Measurements from ENCODE around the gene BIK.

BIK gene

DNA sequence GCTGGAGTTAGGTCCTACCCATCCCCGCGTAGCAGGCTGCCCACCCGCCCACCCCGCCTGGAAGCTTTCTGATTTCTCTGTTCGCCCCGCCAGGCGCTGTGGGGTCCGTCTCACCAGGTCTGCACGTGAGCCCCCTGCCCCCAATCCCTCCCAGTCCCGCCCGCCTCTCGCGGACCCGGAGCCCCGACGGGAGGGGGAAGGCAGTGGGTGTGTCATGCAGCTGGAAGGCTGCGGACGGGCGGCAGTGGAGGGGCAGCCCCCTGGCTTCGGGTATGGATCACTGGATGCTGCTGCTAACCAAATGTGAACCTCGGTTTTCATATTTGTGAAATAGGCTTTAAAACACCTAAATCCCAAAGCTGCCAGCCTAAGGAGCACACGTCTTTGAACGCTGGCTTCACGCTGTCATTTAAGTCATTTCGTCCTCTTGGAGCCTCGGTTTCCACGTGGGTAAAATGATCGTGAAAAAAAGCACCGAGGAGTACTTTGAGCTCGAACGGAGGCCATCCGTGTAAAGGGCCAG, 568 bp upstream of the BIK start:
- TF ChIP-seq POLR2AphosphoS5 (IDR thresholded peaks at IDR 0.05; ENCODE audit: low read depth, low read length): no peak
- no peak for TF ChIP-seq POLR2A (IDR thresholded peaks at IDR 0.05; ENCODE audit: low read depth, low read length)
- TF ChIP-seq TAF1 (IDR thresholded peaks at IDR 0.05; ENCODE audit: borderline replicate concordance, low read depth, low read length): no peak
- DNase-seq (ENCODE audit: insufficient read length) (no peak), FAIRE-seq (no peak)

DNA sequence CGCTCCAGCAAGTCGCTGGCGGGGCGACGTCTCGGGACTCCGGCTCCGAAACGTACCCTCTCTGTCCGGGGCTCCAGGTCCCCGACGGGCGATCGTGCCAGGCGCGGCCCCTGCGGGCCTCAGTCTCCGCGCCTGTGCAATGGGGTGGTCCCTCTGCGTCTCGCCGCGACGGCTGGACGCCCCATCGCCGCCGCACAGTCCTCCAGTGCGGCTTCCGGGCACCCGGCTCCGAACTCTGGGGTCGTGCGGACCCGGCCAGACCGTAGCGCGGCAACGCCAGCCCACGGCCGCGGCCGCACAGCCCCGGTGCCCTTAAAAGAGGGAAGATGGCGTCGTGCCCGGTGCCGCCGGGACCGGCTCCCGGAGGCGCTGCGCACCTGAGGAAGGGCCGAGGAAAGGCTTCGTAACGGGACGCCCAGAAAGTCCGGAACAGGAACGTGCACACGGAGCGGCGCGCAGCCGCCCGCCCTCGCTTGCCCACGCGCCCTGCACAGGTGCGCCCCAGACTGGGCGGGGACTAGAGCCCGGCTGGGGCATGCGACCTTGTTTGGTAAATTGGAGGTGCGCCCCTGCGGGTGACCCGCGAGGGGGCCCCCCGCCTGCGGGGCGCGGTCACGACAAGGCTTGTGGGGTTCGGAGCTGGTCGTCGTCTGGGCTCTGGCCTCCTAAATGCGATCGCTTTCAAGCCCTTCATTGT, 525 bp downstream of the BIK start:
- no peak for TF ChIP-seq POLR2AphosphoS5 (IDR thresholded peaks at IDR 0.05; ENCODE audit: low read depth, low read length)
- no peak for TF ChIP-seq POLR2A (IDR thresholded peaks at IDR 0.05; ENCODE audit: low read depth, low read length)
- TF ChIP-seq TAF1 (IDR thresholded peaks at IDR 0.05; ENCODE audit: borderline replicate concordance, low read depth, low read length): no peak
- FAIRE-seq (peak; percentile 69), DNase-seq (ENCODE audit: insufficient read length) (peak; percentile 52)

DNA sequence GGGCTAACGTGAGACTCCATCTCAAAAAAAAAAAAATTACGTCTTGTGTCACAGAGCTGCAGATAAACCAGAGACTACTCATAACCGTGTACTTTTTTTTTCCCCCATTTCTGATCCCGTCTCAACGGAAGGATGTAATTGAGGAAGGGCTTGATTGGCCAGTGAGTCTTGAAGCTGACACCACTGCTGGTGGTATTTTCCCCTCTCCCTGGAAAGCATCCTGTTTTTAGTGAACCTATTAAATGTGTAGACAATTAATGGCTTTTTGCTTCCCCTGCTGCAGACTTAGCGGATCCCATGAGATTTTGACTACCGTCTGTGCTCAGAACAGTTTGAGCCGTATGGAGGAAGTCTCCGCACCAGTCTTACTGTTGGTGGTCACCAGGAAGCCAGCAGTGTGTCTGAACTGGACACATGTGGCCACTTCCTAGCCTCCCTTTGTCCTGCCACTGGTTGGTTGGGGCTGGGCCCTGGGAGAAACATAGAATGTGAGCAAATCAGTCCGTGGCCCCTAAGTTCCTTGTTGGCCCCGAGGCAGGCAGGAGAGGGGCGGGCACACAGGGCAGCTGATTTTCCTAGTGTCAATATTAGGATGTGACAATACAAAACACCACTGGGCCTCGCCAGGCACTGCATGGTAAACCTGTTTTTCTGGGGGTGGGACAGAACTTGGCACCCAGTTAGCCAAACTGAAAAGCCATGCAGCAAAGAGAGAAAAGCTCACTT, 3.1 kb downstream of the BIK start:
- TF ChIP-seq TAF1 (IDR thresholded peaks at IDR 0.05; ENCODE audit: borderline replicate concordance, low read depth, low read length) (no peak), POLR2AphosphoS5 (IDR thresholded peaks at IDR 0.05; ENCODE audit: low read depth, low read length) (no peak), POLR2A (IDR thresholded peaks at IDR 0.05; ENCODE audit: low read depth, low read length) (no peak)
- DNase-seq (ENCODE audit: insufficient read length): no peak
- FAIRE-seq: peak; percentile 24

DNA sequence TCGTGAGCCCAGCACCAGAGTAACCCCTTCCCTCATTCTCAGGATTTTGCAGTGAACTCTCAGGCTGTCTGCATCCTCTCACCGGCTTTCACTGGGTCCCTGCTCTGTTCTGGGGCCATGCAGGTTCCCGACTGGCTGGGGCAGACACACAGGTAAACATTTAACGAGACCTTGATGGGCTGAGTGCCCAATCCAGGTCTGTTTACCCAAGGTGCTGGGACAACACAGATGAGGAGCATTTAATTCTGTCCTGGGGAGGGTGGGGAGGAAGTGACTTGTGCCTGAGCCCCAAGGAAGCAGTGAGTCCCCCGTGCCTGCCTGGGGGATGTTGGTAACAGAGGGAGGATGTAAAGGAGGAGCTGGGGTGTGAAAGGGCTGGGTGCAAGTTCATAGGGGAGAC, 4.4 kb downstream of the BIK start:
- no peak for FAIRE-seq
- no peak for TF ChIP-seq POLR2A (IDR thresholded peaks at IDR 0.05; ENCODE audit: low read depth, low read length)
- no peak for TF ChIP-seq TAF1 (IDR thresholded peaks at IDR 0.05; ENCODE audit: borderline replicate concordance, low read depth, low read length)
- TF ChIP-seq POLR2AphosphoS5 (IDR thresholded peaks at IDR 0.05; ENCODE audit: low read depth, low read length): no peak

DNA sequence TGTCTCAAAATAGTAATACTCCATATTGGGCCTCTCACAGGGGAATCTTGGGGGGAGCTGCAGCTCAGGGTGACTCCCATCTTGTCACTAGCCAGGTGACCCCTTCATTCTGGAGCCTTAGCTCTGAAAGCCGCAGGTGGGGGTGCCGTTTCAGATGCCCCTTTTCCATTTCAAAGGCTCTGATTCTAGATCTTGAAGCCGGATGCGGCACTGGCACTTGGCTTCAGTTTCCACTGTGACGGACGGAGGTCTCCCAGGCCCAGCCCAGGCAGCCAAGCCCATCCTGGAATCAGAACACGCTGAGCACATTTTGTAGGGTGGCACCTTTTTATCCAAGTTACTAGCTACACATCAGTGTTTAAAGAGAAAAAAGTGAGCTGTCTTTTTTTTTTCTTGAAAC, 6.4 kb downstream of the BIK start:
- DNase-seq (ENCODE audit: insufficient read length) (no peak), FAIRE-seq (no peak)
- TF ChIP-seq POLR2A (IDR thresholded peaks at IDR 0.05; ENCODE audit: low read depth, low read length) (no peak), TAF1 (IDR thresholded peaks at IDR 0.05; ENCODE audit: borderline replicate concordance, low read depth, low read length) (no peak), POLR2AphosphoS5 (IDR thresholded peaks at IDR 0.05; ENCODE audit: low read depth, low read length) (no peak)

More for the DNA sequence above, 4.4 kb downstream of the BIK start:
- DNase-seq (ENCODE audit: insufficient read length): no peak

DNA sequence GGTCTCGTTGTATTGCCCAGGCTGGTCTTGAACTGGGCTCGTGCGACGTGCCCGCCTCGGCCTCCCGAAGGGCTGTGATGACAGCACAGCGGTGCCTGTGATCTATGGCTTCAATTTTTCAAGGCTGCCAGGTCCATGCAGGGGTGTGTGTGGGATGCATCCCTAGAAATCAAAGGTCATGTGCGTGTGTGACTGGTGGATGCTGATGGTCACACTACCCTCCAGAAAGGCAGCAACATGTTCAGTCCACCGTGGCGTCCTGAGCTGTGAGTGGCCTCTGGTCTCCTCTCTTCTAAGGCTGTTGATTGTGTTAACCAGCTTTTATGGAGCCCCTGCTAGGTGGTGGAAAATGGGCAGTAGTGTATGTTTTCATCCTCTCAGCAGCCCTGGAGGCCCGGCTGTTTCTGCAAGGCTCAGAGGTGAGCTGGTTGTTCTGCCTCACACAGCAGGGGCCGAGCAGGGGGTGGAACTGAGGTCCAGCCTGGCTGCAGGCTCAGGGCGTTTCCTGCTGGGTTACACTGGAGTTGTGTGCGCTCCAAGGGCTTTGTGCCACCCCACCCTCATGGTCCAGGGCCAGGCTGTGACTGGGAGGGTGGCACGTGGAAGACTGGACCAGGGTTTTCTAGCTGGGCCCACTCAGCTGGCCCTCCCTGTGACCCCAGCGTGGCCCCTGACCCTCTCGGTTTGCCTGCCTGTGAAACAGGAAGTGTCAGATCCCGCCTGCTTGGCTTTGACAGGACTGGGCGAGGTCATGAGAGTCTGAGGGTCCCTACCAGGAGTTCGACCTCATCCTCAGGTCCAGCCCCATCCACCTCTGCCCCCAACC, 7.7 kb downstream of the BIK start:
- FAIRE-seq: peak; percentile 93
- no peak for TF ChIP-seq POLR2A (IDR thresholded peaks at IDR 0.05; ENCODE audit: low read depth, low read length)
- TF ChIP-seq TAF1 (IDR thresholded peaks at IDR 0.05; ENCODE audit: borderline replicate concordance, low read depth, low read length): no peak
- no peak for TF ChIP-seq POLR2AphosphoS5 (IDR thresholded peaks at IDR 0.05; ENCODE audit: low read depth, low read length)
- DNase-seq (ENCODE audit: insufficient read length): no peak

DNA sequence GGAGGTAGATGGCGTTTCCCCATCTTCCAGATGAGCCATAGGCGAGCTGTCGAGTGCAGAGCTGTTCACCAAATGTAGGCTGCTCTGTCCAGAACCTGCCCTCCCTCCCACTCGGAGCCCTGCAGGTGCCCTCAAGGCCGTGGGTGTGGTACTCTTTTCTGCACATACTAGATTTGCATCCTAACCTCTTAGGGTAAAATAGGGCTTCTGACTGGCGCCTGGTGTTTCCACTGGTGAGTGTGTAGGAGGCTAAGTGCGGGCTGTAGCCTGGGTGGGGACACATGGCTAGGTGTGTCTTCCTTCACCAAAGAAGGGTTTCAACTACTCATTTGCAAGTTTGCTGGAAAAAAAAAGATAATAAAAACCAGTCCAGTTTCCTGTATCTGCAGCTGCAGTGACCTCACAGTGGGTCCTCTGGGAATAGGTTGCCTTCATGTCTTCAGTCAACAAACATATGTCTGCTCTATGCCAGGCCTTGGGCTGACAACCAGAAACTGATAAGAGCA, 8.5 kb downstream of the BIK start:
- DNase-seq (ENCODE audit: insufficient read length): peak; percentile 63
- no peak for TF ChIP-seq POLR2A (IDR thresholded peaks at IDR 0.05; ENCODE audit: low read depth, low read length)
- TF ChIP-seq TAF1 (IDR thresholded peaks at IDR 0.05; ENCODE audit: borderline replicate concordance, low read depth, low read length): no peak
- no peak for FAIRE-seq

DNA sequence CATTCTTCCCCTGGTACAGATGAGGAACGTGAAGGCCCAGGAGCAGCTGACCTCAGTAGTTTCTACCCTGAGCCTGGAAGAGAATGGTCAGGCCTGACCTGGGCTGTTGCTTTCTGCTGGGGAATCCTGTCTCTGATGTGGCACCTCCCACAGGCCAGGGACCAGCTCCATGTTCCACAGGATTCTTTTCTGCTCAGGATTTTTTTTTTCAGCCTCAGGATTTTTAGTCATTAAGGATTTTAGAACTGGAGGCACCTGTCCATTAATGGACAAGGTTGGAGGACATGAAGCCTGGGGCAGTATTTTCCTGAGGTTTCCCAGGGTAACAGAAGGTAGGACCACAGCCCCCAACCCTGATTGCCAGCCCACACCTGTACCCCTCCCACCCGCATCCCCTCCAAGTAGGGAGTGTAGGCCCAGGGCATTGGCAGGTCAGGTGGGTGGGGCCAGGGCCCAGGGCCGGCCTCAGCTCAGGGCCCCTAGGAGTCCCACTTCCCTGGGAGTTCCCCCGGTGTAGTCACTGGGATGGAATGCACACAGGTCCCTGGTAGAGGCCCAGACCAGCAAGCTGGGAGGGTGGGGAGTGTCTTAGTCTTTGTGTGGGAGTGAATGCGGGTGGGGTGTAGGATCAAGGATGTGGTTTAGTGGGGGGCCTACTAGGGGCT, 16.1 kb downstream of the BIK start:
- FAIRE-seq: no peak
- peak; percentile 48 for DNase-seq (ENCODE audit: insufficient read length)

DNA sequence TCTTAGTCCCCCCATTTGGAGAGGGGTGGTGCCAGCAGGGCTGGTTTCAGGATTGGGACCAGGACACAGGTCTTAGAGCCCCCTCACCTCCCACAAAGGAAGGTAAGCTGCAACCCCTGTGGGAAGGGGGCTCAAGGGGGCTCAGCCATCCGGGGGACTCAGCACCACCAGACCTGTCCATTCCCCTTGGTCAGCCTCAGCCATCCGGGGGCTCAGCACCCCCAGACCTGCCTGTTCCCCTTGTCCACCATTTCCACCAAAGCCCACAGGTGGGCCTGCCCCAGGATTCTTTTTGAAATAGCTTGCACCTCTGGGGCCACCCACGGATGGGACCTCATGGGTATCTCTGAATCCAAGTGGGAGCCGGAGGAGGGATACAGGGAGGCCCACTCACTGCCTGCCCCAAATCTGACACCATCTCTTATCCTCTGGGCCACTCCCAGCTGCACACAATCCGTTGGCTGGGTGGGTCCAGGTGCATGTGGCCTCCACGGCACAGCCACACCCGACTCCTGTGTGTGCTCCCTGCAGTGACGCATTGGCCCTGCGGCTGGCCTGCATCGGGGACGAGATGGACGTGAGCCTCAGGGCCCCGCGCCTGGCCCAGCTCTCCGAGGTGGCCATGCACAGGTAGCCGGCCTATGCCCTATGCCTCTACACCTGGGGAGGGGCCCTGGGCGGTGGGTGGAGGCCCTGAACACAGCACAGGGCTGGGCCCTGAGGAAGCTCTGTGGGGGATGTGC, 16.8 kb downstream of the BIK start:
- FAIRE-seq (no peak), DNase-seq (ENCODE audit: insufficient read length) (no peak)
- TF ChIP-seq POLR2AphosphoS5 (IDR thresholded peaks at IDR 0.05; ENCODE audit: low read depth, low read length): no peak
- no peak for TF ChIP-seq POLR2A (IDR thresholded peaks at IDR 0.05; ENCODE audit: low read depth, low read length)
- TF ChIP-seq TAF1 (IDR thresholded peaks at IDR 0.05; ENCODE audit: borderline replicate concordance, low read depth, low read length): no peak

More for the DNA sequence above, 16.1 kb downstream of the BIK start:
- TF ChIP-seq POLR2A (IDR thresholded peaks at IDR 0.05; ENCODE audit: low read depth, low read length) (no peak), POLR2AphosphoS5 (IDR thresholded peaks at IDR 0.05; ENCODE audit: low read depth, low read length) (no peak), TAF1 (IDR thresholded peaks at IDR 0.05; ENCODE audit: borderline replicate concordance, low read depth, low read length) (no peak)

DNA sequence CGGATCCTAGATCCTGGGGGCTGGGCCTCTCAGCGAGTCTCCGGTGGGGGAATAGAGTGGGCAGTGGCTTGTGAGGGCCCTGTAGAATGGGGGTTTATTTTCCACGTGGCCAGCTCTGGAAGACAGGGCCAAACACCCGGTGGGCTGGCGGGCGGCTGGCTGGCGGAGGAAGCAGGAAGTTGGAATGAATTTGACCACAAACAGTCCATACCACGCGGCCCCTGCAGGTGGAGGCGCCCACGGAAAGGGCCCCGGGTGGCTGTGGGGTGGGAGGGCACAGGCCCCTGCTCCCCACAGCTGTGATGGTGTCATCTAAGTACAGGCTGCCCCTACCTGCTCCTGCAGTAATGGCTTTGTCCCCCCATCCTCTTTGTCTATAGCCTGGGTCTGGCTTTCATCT, 17.6 kb downstream of the BIK start:
- TF ChIP-seq TAF1 (IDR thresholded peaks at IDR 0.05; ENCODE audit: borderline replicate concordance, low read depth, low read length) (no peak), POLR2AphosphoS5 (IDR thresholded peaks at IDR 0.05; ENCODE audit: low read depth, low read length) (no peak), POLR2A (IDR thresholded peaks at IDR 0.05; ENCODE audit: low read depth, low read length) (no peak)
- DNase-seq (ENCODE audit: insufficient read length): no peak
- FAIRE-seq: no peak

Measured in GM12892 (cell line).